WERI-Rb-1 (cell line): ENCODE data around the gene TXNRD2.
"Not testable (repeated sequence)": the region's sequence is repeated elsewhere in the genome, so short reads cannot be mapped to it uniquely, and the experiment has no call there.

Source experiments
- DNase-seq: peaks from one replicate; pipeline ENCODE4 v3.0.0-alpha.2; 2020
- H3K27ac ChIP-seq: fragments of 250-450 bp; sonication (Bioruptor Pico); 2 replicates; pipeline ENCODE4 v1.5.1; 2020; ENCODE audit warnings: mild to moderate bottlenecking, moderate library complexity
- H3K27me3 ChIP-seq: fragments of 250-450 bp; sonication (Bioruptor Pico); 2 replicates; pipeline ENCODE4 v1.5.1; 2021; ENCODE audit warnings: mild to moderate bottlenecking, low read depth, moderate library complexity; ENCODE audit not compliant: insufficient read depth, severe bottlenecking
- H3K36me3 ChIP-seq: fragments of 250-450 bp; sonication (Bioruptor Pico); 2 replicates; pipeline ENCODE4 v1.5.1; 2020; ENCODE audit warnings: mild to moderate bottlenecking, moderate library complexity
- H3K4me3 ChIP-seq: 2 replicates; pipeline ENCODE4 v1.5.1; 2011; ENCODE audit warnings: low read depth, mild to moderate bottlenecking, control low read depth, low read length
- H3K9me3 ChIP-seq: fragments of 250-450 bp; sonication (Bioruptor Pico); 2 replicates; pipeline ENCODE4 v1.5.1; 2021; ENCODE audit warnings: mild to moderate bottlenecking, moderate library complexity; ENCODE audit not compliant: severe bottlenecking
- TF ChIP-seq, protein P1 (sequence below): IDR thresholded peaks from 2 replicates; pipeline ENCODE4 v1.5.1; 2011; ENCODE audit warnings: low read depth, mild to moderate bottlenecking, control low read depth, inconsistent platforms, low read length

The TXNRD2 gene

DNA sequence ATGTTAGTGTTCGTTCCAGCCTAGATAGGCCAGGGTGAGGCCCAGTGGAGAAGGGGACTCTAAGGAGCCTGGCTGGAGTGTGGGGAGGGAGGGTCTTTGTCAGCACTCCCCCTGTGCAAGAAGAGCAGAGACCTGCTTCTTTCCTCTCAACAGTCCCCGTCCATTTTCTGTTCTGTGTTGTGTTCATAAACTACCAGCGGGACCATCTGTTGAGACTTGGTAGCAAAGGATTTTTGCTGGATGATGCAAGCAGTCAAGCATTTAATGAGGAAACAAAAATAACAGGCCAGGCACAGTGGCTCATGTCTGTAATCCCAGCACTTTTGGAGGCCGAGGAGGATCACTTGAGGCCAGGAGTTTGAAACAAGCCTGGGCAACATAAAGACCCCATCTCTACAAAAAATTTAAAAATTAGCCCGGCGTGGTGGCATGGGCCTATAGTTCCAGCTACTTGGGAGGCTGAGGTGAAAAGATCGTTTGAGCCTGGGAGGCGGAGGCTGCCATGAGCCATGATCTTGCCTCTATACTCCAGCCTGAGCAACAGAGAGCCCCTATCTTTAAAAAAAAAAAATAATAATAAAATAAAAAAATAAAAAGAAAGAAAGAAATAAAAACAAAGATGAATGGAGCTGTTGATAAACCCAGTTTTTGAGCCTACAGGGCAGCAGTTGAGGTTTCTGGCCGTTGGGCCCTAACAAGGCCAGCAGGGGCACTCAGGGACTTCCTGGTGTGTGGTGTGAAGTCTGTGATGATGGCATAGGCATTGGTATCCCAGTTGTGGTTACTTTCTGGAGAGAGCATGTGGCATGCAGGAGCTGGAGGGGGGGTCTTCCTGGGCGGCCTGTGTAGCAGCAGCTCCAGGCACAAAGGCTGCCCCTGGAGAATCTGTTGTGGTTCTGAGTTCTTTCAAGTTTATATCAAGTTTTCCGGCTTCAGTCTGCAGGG is 1.7 kb upstream of the TXNRD2 start:
- Histone ChIP-seq H3K36me3 (peaks cover 24% of the 10 kb centered on the region), H3K27me3 (no peaks in the 10 kb centered on the region), H3K27ac (peak overlapping the region; percentile 96), H3K4me3 (peak overlapping the region; percentile 86), H3K9me3 (no peaks in the 10 kb centered on the region)
- DNase-seq, result peak; percentile 63
- TF ChIP-seq, protein P1, sequence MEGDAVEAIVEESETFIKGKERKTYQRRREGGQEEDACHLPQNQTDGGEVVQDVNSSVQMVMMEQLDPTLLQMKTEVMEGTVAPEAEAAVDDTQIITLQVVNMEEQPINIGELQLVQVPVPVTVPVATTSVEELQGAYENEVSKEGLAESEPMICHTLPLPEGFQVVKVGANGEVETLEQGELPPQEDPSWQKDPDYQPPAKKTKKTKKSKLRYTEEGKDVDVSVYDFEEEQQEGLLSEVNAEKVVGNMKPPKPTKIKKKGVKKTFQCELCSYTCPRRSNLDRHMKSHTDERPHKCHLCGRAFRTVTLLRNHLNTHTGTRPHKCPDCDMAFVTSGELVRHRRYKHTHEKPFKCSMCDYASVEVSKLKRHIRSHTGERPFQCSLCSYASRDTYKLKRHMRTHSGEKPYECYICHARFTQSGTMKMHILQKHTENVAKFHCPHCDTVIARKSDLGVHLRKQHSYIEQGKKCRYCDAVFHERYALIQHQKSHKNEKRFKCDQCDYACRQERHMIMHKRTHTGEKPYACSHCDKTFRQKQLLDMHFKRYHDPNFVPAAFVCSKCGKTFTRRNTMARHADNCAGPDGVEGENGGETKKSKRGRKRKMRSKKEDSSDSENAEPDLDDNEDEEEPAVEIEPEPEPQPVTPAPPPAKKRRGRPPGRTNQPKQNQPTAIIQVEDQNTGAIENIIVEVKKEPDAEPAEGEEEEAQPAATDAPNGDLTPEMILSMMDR, result peak; percentile 47

DNA sequence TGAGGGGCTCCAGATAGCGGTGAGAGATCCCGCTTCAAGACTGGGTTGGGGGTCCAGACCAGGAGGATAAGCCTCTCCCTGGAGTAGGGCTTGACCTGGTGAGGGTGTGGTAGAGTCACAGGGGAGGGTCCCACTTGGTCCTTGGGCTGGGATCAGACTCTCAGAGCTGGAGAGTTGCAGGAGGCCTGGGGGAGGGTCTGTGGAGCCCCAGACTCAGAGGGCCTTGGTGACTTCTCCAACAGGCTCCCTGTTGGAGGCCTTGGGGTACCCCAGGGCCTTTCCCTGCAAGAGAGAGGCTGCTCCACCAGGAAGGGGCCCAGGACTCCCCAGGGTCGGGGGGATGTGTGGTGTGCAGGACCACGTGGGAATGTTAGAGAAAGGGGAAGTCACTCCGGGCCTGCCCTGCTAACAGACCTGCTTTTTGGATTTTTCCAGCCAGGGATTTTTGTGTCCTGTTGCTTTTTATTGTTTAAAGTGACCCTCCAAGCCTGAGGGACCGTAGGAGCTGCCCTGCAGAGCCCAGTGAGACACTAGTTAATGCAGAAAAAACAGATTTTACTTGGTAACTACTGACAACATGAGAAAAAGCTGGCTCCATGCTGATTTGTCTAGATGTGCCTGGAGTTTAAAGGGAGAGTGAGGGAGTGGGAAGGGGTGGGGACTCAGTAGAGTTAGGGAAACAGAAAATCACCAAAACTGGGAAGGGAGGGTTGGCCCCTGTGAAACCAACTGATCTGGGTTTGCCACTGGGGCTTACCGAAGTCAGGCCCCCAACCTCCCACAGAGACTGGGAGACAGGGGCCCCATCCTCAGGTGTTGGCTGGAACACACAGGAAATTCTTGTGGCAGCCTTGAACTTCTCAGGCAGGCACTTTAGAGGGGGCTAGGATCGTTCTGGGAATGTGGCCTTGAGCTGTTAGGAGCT is 801 bp upstream of the TXNRD2 start:
- Histone ChIP-seq H3K9me3 (no peaks in the 10 kb centered on the region), H3K27ac (peak overlapping the region; percentile 96), H3K36me3 (peaks cover 18% of the 10 kb centered on the region), H3K27me3 (no peaks in the 10 kb centered on the region), H3K4me3 (peak overlapping the region; percentile 86)
- TF ChIP-seq, protein P1, result no peak
- no peak for DNase-seq

DNA sequence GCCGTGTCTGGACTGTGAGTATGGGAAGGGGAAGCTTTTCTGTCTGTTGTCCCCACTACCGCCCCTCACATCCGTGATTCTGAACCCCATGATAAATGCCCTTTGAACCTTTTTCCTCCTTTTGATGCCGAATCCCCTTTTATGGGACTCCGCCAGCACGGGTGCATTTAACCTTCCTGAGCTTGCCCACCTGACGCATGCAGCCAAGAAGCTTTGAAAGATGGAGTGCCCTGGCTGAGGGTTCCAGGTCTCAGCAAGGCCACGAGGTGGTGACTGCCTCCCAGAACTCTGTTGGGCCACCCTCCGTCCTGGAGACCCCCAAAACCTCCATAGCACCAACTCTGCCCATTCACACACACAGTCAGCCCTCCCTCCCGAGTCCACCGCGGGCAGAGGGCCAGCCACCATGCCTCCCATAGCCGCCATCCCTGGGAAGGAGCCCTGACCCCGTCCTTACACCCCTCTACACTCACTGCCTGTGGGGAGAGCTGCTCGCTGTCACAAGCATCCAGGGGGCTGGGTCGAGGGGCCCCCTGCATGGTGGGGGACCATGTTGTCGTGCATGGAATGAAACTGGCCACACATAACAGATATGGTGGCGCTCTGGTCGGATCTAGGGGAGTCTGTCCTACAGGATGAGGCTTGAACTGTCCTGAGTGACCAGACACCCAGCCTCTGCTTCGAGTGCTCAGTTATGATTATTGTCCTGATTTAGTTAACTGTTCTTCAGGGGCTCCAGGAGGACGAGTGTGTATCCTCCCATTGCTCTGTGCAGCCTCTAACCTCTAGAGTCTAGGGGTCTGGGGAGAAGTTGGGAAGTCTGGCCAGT is 868 bp downstream of the TXNRD2 start:
- no peak for DNase-seq
- Histone ChIP-seq H3K27ac (peak overlapping the region; percentile 96), H3K27me3 (no peaks in the 10 kb centered on the region), H3K36me3 (peaks cover 12% of the 10 kb centered on the region; the same call in 1 of the 2 replicates), H3K9me3 (no peaks in the 10 kb centered on the region), H3K4me3 (peak overlapping the region; percentile 86)
- TF ChIP-seq, protein P1, result no peak

- Histone ChIP-seq H3K9me3 (peaks cover 6% of the 10 kb centered on the region), H3K27ac (no peak overlapping the region), H3K27me3 (no peaks in the 10 kb centered on the region), H3K4me3 (no peak overlapping the region), H3K36me3 (no peaks in the 10 kb centered on the region)
- no peak for DNase-seq
- TF ChIP-seq, protein P1, result no peak
These were observed 3.8 kb downstream of the TXNRD2 start for GRCh38 chr22:19937616-19938473.

DNA sequence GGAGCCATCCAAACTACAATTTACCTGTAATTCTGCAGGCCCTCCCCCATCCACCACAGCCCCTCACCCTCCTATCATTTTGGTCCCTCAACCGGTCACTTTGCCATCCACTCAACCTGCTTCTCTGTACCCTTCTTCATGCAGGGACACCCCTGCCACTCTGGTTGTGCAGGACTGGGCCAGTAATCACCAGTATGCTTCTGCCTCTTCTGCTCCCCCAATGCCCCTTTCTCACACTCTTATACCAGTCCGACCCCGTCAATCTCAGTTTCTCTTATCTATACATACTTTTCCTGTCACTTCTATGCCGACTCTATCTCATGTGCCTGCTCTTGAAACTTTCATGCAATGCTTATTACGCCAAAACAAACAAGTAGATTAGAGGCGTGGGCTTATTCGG is 5.1 kb downstream of the TXNRD2 start:
- H3K27me3 ChIP-seq, result no peaks in the 10 kb centered on the region
- no peak overlapping the region for H3K27ac ChIP-seq
- no peaks in the 10 kb centered on the region for H3K36me3 ChIP-seq
- H3K9me3 ChIP-seq, result peaks cover 6% of the 10 kb centered on the region
- TF ChIP-seq, protein P1, result no peak
- DNase-seq, result no peak
- H3K4me3 ChIP-seq, result no peak overlapping the region

DNA sequence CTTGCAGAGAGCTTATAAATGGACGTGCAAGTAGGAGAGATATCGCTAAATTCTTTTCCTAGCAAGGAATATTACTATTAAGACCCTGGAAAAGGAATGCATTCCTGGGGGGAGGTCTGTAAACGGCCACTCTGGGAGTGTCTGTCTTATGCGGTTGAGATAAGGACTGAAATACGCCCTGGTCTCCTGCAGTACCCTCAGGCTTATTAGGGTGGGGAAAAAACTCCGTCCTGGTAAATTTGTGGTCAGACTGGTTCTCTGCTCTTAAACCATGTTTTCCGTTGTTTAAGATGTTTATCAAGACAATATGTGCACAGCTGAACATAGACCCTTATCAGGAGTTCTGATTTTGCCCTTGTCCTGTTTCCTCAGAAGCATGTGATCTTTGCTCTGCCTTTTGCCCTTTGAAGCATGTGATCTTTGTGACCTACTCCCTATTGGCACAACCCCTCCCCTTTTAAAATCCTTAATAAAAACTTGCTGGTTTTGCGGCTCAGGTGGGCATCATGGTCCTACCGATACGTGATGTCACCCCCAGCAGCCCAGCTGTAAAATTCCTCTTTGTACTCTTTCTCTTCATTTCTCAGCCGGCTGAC is 6.4 kb downstream of the TXNRD2 start:
- not testable (repeated sequence) for H3K4me3 ChIP-seq

More for the DNA sequence above, 6.4 kb downstream of the TXNRD2 start:
- not testable (repeated sequence) for H3K27ac ChIP-seq, DNase-seq, H3K27me3 ChIP-seq, H3K36me3 ChIP-seq, H3K9me3 ChIP-seq
